ENCODE measurements around the gene CBL. TPM values are rescaled to one million over a fixed set of nuclear protein-coding genes. Genes with fewer than 3 reads are reported as not detected.

CBL gene
- total and polyA plus RNA-seq, 3 donors from 2014 or later, result 58.5 to 65.7 (median 59.3) TPM

GRCh38 chr11:119169282-119169719 is 36.8 kb upstream of the CBL start:
- H3K9me3 ChIP-seq, result no peaks in the 10 kb centered on the region
- peak overlapping the region; percentile 61 to 81 for H3K27ac ChIP-seq
- no peaks in the 10 kb centered on the region for H3K36me3 ChIP-seq (ENCODE audit: low read depth, missing control alignments)
- intact Hi-C loops (cut with DNase I; ENCODE audit: low total_unique reads), result no loop called here
- WGBS, 2 donors, result 15 to 19% methylated on average over 6 to 15 of the region's 15 CpGs
- no peak for DNase-seq
- peaks cover 6% of the 10 kb centered on the region for H3K4me1 ChIP-seq
- TF ChIP-seq CTCF (IDR thresholded peaks at IDR 0.05), result no peak
- TF ChIP-seq POLR2A (IDR thresholded peaks at IDR 0.05), result no peak
- no peaks in the 10 kb centered on the region for H3K27me3 ChIP-seq
- peak overlapping the region; percentile 76 to 80 for H3K4me3 ChIP-seq

- intact Hi-C loops (cut with DNase I; ENCODE audit: low total_unique reads), result no loop called here
- TF ChIP-seq CTCF (IDR thresholded peaks at IDR 0.05) (no peak), POLR2A (IDR thresholded peaks at IDR 0.05) (no peak)
- no peak overlapping the region for H3K27ac ChIP-seq
- no peaks in the 10 kb centered on the region for H3K27me3 ChIP-seq
- no peak for DNase-seq
- H3K9me3 ChIP-seq, result no peaks in the 10 kb centered on the region
- 71 to 73% methylated on average over 1 to 2 of the region's 2 CpGs for WGBS, 2 donors
- no peaks in the 10 kb centered on the region for H3K36me3 ChIP-seq (ENCODE audit: low read depth, missing control alignments)
- H3K4me1 ChIP-seq, result peaks cover 6% of the 10 kb centered on the region
- H3K4me3 ChIP-seq, result no peak overlapping the region
Measured at GRCh38 chr11:119172513-119172912, 33.6 kb upstream of the CBL start.

GRCh38 chr11:119173453-119173852 is 32.7 kb upstream of the CBL start:
- Histone ChIP-seq H3K9me3 (no peaks in the 10 kb centered on the region), H3K4me3 (no peak overlapping the region), H3K4me1 (peaks cover 6% of the 10 kb centered on the region), H3K27me3 (no peaks in the 10 kb centered on the region), H3K36me3 (ENCODE audit: low read depth, missing control alignments) (no peaks in the 10 kb centered on the region), H3K27ac (no peak overlapping the region)
- 95 to 100% methylated on average over 3 to 21 of the region's 21 CpGs for WGBS, 2 donors
- intact Hi-C loops (cut with DNase I; ENCODE audit: low total_unique reads), result no loop called here
- no peak for TF ChIP-seq CTCF (IDR thresholded peaks at IDR 0.05)
- no peak for TF ChIP-seq POLR2A (IDR thresholded peaks at IDR 0.05)
- DNase-seq, result no peak

GRCh38 chr11:119175493-119176077 is 30.6 kb upstream of the CBL start:
- 79 to 85% methylated on average over 6 of the region's 6 CpGs for WGBS, 2 donors
- TF ChIP-seq CTCF (IDR thresholded peaks at IDR 0.05), result no peak
- no peak for TF ChIP-seq POLR2A (IDR thresholded peaks at IDR 0.05)
- H3K36me3 ChIP-seq (ENCODE audit: low read depth, missing control alignments), result no peaks in the 10 kb centered on the region

GRCh38 chr11:119178166-119178680 is 27.9 kb upstream of the CBL start:
- no peaks in the 10 kb centered on the region for H3K36me3 ChIP-seq (ENCODE audit: low read depth, missing control alignments)
- DNase-seq, result no peak
- H3K27ac ChIP-seq, result no peak overlapping the region

More at GRCh38 chr11:119175493-119176077, 30.6 kb upstream of the CBL start:
- Histone ChIP-seq H3K4me3 (no peak overlapping the region), H3K9me3 (no peaks in the 10 kb centered on the region), H3K27me3 (no peaks in the 10 kb centered on the region), H3K27ac (no peak overlapping the region), H3K4me1 (no peaks in the 10 kb centered on the region)
- intact Hi-C loops (cut with DNase I; ENCODE audit: low total_unique reads), result no loop called here
- DNase-seq, result no peak

More at GRCh38 chr11:119178166-119178680, 27.9 kb upstream of the CBL start:
- Histone ChIP-seq H3K27me3 (no peaks in the 10 kb centered on the region), H3K4me3 (no peak overlapping the region), H3K4me1 (no peaks in the 10 kb centered on the region), H3K9me3 (no peaks in the 10 kb centered on the region)
- intact Hi-C loops (cut with DNase I; ENCODE audit: low total_unique reads), result no loop called here
- 78 to 80% methylated on average over 4 of the region's 4 CpGs for WGBS, 2 donors
- TF ChIP-seq CTCF (IDR thresholded peaks at IDR 0.05) (no peak), POLR2A (IDR thresholded peaks at IDR 0.05) (no peak)
